Omental fat pad (tissue), 4 donors: Measurements from ENCODE around the gene SWT1. TPM values are rescaled to one million over a fixed set of nuclear protein-coding genes. Genes with fewer than 3 reads are reported as not detected.

ENCODE experiments used
- ATAC-seq: fragments of 150-250 bp; one replicate; pipeline ENCODE4 v1.9.1; 2016; ENCODE audit warnings: mild to moderate bottlenecking, moderate library complexity; ENCODE audit not compliant: low FRiP score
- DNase-seq: peaks from one replicate; pipeline ENCODE4 v3.0.0-alpha.2; 2019; ENCODE audit warnings: low spot score
- total RNA-seq, 4 donors: library from RNA; depleted of rRNA; stranded (reverse); fragments of >200 nt; gene quantifications; one replicate each; pipeline ENCODE4 v1.1.0, GENCODE V29; 2016
- TF ChIP-seq, protein P1 (sequence below), 3 donors: fragments of 450-650 bp; IDR thresholded peaks; one replicate each; pipeline ENCODE4 v1.5.1; 2016 to 2017; ENCODE audit warnings: antibody characterized with exemption in 3 of 3, mild to moderate bottlenecking in 3 of 3, moderate library complexity in 2 of 3

Gene SWT1
- total RNA-seq, 4 donors from 2014 or later = 3.6 to 15.1 (median 7.3) TPM

DNA sequence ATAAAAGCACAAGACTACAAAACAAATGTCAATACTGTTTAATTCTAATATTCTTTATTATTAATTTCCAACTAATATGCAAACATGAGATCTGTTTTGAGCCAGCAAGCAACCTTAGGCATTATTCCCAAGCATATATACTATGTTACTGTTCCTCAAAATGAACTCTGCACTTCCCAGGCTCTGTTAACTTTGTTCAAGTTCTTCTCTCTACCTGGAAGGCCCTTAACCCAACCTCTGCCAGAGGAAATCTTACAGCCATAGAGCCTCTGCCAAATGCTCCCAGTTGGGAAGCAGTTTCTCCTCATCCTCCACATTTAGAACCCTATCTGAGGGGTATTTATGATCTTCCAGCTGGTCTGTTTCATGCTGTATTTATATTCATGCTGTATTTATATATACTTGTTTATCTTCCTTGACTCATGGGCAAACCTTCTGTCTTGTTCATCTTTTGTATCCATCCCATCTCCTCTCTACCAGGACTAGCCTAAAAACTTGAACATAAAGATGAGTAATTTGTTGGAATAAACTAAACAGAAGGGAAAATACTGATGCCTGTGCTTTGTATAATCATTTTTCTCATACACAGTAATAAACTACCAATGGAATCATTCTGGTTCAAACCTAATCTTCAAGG lies 154.7 kb downstream of the SWT1 start:
- no peak for ATAC-seq
- TF ChIP-seq, protein P1, sequence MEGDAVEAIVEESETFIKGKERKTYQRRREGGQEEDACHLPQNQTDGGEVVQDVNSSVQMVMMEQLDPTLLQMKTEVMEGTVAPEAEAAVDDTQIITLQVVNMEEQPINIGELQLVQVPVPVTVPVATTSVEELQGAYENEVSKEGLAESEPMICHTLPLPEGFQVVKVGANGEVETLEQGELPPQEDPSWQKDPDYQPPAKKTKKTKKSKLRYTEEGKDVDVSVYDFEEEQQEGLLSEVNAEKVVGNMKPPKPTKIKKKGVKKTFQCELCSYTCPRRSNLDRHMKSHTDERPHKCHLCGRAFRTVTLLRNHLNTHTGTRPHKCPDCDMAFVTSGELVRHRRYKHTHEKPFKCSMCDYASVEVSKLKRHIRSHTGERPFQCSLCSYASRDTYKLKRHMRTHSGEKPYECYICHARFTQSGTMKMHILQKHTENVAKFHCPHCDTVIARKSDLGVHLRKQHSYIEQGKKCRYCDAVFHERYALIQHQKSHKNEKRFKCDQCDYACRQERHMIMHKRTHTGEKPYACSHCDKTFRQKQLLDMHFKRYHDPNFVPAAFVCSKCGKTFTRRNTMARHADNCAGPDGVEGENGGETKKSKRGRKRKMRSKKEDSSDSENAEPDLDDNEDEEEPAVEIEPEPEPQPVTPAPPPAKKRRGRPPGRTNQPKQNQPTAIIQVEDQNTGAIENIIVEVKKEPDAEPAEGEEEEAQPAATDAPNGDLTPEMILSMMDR (IDR thresholded peaks at IDR 0.05) = no peak
- DNase-seq = no peak

DNA sequence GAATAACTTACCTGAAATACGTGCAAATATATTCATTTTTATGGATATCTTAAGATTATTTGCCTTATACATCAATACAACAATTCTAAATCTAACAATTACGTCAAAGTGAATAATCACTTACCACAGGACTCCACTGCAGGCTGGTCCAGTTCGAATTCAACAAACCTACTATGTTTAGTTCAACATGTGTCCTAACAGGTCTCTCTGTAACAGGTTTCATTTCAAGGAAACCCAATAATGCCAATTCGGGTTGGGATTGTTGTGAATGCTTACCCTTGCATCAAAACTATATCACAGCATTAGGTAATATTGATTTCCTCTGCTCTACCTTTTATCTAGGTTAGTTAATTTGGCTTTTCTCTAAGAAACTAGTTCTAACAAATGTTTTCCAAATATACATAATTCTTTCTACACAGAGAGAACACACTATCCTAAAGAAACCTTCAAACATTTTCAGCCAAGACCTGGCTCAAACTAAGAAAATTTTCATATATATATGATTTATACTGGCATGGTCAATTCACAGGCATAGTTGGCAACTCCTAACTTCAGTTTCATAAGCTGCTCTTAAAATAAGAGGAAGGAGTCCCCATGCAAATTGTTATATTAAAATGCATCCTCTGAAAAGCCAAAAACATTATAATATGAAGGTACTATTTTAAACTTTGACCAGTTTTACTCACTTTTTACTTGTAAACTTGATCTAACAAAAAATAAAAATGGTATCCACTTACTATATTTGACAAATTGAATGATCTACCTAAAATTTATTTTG lies 155.6 kb downstream of the SWT1 start:
- ATAC-seq = no peak
- TF ChIP-seq, protein P1 (IDR thresholded peaks at IDR 0.05) = no peak
- DNase-seq = no peak

DNA sequence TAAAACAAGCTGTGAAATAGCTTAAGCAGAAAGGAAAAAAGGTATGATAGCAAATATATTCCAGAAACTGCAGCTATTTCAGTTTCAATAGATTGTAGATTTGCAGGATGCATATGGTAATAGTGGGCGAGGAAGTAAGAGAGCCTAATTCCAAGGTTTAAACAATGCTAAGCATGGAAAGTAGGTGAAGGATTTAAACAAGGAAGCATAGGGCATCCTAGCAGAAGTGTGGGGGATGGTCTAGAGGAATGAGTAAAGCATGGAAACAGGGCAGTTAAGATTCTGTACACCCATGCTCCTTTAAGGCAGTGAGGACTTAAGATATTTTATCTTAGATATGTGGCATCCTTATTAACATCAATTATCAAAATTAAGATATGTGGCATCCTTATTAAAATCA lies 157.4 kb downstream of the SWT1 start:
- ATAC-seq (no peak), DNase-seq (no peak)
- TF ChIP-seq, protein P1 (IDR thresholded peaks at IDR 0.05) = no peak

DNA sequence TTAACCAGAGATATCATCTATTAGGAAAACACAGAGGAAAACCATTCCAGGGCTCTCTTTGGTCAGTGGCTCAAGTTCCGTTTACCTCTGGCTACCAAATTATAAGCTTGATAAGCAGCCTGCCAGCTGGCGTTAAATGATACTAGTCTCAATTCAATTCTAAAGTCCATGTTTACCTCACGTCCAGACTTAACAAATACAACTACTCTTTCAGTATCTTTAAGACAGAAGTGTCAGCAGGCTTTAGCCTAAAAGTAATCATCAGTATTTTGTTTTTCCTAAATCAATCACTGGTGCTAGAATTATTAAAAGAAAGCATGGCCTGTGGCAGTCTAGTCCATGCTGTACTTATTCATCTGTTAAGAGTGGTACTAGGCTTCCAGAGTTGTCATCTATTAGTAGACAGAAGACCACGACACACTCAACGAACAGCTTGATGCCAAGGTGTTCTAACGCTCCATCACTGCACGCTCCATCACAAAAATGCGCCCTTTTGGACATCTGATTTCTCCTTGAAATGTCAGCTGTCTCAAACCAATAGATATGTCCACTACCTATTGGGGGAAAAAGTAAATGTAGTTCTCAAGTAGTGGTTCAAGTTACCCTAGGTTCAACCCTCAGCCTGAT lies 158.6 kb downstream of the SWT1 start:
- ATAC-seq = no peak

DNA sequence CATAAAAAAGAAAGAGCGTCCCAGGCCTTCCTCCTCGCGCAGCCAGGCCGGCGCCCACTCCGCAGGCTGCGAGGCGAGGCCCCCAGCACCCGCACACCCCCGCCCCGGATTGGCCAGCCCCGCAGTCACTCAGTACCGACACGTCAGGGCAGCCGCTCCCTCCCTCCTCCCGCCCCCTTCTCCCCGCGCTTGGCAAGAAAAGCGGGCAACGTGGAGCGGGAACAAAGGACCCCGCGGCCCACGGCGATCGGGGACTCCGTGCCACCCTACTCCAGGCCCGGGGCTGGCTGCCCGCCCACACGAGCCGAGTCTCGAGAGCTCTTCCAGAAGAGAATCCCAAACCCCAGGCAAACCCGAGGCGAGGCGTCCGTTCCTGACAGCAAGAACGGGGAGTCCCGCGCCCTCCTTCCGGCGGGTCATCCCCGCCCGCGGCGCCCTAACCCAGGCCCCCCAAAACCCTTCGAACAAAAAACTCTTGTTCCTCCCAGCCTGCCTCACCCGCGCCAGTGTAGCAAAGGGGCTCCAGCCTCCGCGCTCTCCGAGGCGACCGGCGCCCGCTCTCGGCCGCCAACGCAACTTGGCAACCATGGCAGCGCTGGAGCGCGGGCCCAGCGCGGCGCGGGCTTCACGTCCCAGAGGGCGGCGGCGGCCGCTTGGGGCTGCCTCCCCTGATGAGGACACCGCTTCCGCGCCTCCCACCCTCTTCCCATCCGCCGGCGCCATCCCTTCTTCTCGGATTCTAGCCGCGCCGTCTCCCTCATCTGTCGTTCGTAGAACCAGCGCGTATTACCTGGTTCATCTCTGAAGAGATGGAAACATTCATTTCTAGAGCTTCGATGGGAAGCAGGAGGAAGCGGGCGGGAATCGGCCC lies 159.4 kb downstream of the SWT1 start:
- ATAC-seq (peak; percentile 79), DNase-seq (peak; percentile 94)
- TF ChIP-seq, protein P1 (IDR thresholded peaks at IDR 0.05) = no peak

More for the DNA sequence above, 158.6 kb downstream of the SWT1 start:
- TF ChIP-seq, protein P1 (IDR thresholded peaks at IDR 0.05) = no peak
- DNase-seq = no peak

DNA sequence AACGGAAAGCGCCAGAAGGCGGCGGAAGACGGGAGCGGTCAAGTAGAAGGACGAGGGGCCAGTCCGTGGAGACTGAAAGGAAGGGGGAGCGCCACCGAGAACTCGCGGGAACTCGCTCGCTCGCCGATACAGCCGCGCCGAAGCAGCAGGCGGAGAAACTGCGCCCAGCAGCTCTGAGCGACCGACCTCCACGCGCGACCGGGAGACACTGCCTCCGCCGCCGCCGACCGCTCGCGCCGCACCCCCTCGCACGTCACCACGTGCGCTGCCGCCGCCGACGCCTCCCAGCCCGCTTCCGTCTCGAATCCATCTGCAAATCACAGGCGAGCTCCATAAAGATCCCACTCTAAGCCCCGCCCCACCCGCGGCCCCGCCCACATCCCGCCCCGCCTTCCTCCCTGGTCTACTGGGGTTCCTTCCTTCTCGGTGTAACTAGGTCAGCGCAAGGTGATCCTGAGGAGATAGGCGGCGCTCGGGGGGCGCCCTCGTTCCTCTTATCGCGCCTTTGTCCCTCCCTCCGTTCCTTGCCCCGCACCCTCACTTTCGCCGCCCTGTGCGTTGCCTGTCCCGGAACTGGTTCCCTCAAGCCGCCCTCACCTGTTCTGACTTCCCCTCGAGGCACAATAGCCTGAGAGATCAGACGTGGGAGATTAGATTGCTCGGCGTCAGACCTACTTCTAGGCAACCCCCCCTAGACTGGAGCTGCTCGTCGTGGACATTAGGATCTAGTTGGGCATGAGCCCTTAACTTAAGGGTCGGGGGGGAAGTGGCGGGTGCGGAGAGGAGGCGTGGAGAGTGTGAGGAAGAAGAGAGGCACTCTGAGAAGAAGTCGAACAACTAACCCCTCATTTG lies 160.3 kb downstream of the SWT1 start, which contains the start of gene IVNS1ABP:
IVNS1ABP (minus strand) TSS at position 210 of the 852 bp plus-strand sequence. CDS start 7,750 bp downstream, outside the sequence.
- DNase-seq = peak; percentile 77
- TF ChIP-seq, protein P1 (IDR thresholded peaks at IDR 0.05) = no peak
- ATAC-seq = peak; percentile 93
